HepG2 (cell line): ENCODE results near the gene SFTPB. TPM values are rescaled to one million over a fixed set of nuclear protein-coding genes. Genes with fewer than 3 reads are reported as not detected.

Source experiments
- CEBPG ChIP-seq: IDR thresholded peaks from 2 replicates; pipeline ENCODE4 v1.6.1; 2016
- EHMT2 ChIP-seq: fragments of 200-600 bp; sonication (generic); IDR thresholded peaks from 2 replicates; pipeline ENCODE4 v1.7.0; 2017; ENCODE audit warnings: antibody characterized with exemption, low read depth, low read length, borderline replicate concordance
- HNRNPL ChIP-seq: fragments of 200-400 bp; formaldehyde crosslinking; IDR thresholded peaks from 2 replicates; pipeline ENCODE4 v1.6.1; 2017; ENCODE audit warnings: mild to moderate bottlenecking, low read depth, low read length
- POLR2G ChIP-seq: fragments of 200-400 bp; formaldehyde crosslinking; IDR thresholded peaks from 2 replicates; pipeline ENCODE4 v1.6.1; 2018; ENCODE audit warnings: mild to moderate bottlenecking, low read depth, low read length, moderate library complexity
- RAD21 ChIP-seq: fragments of 450-650 bp; formaldehyde crosslinking; IDR thresholded peaks from 2 replicates; pipeline ENCODE4 v1.5.0; 2020; ENCODE audit warnings: mild to moderate bottlenecking
- RFXAP ChIP-seq: sonication (generic); formaldehyde crosslinking; IDR thresholded peaks from 2 replicates; pipeline ENCODE4 v1.4.0; 2020; ENCODE audit warnings: missing genetic modification reagents, borderline replicate concordance
- SRSF4 ChIP-seq: fragments of 200-400 bp; formaldehyde crosslinking; IDR thresholded peaks from one replicate; pipeline ENCODE4 v1.6.1; 2018; ENCODE audit warnings: mild to moderate bottlenecking, low read depth, low read length, moderate library complexity; ENCODE audit not compliant: poor library complexity, severe bottlenecking
- THAP7 ChIP-seq: sonication (generic); formaldehyde crosslinking; IDR thresholded peaks from 2 replicates; pipeline ENCODE4 v1.8.1; 2023; ENCODE audit warnings: mild to moderate bottlenecking, missing genetic modification reagents
- ZFP91 ChIP-seq: sonication (generic); formaldehyde crosslinking; IDR thresholded peaks from 2 replicates; pipeline ENCODE4 v1.9.0; 2022; ENCODE audit warnings: missing genetic modification reagents, mild to moderate bottlenecking, borderline replicate concordance
- ZFYVE20 ChIP-seq: sonication (generic); formaldehyde crosslinking; IDR thresholded peaks from 2 replicates; pipeline ENCODE4 v1.8.0; 2023; ENCODE audit warnings: low read depth, mild to moderate bottlenecking, moderate library complexity, missing genetic modification reagents, borderline replicate concordance
- ZHX2 ChIP-seq, 2 experiments: sonication (generic) in 1 of 2; formaldehyde crosslinking in 1 of 2; IDR thresholded peaks; 2 replicates each; pipeline versions ENCODE4 v1.6.1 to v1.9.0; 2014 to 2022; ENCODE audit warnings: antibody characterized with exemption in 1 of 2, borderline replicate concordance in 1 of 2, inconsistent platforms in 1 of 2, low read depth in 1 of 2, missing genetic modification reagents in 1 of 2
- ZNF501 ChIP-seq: sonication (generic); formaldehyde crosslinking; IDR thresholded peaks from 2 replicates; pipeline ENCODE4 v1.5.1; 2020; ENCODE audit warnings: mild to moderate bottlenecking, moderate library complexity, missing genetic modification reagents
- ZNF512 ChIP-seq: sonication (generic); formaldehyde crosslinking; IDR thresholded peaks from 2 replicates; pipeline ENCODE4 v1.4.0; 2020; ENCODE audit warnings: mild to moderate bottlenecking, missing genetic modification reagents
- ZNF597 ChIP-seq: sonication (generic); formaldehyde crosslinking; IDR thresholded peaks from 2 replicates; pipeline ENCODE4 v1.5.0; 2020; ENCODE audit warnings: missing genetic modification reagents
- ZNF644 ChIP-seq: IDR thresholded peaks from 2 replicates; pipeline ENCODE4 v1.6.1; 2016; ENCODE audit warnings: low read depth
- ZNF879 ChIP-seq: sonication (generic); formaldehyde crosslinking; IDR thresholded peaks from 2 replicates; pipeline ENCODE4 v1.8.1; 2023; ENCODE audit warnings: missing genetic modification reagents
- ZSCAN30 ChIP-seq: sonication (generic); formaldehyde crosslinking; IDR thresholded peaks from 2 replicates; pipeline ENCODE4 v1.5.0; 2020; ENCODE audit warnings: mild to moderate bottlenecking, missing genetic modification reagents
- polyA plus RNA-seq, 8 experiments: library from polyadenylated mRNA; depleted of rRNA in 3 of 8; stranded (reverse) in 7 of 8; unstranded in 1 of 8; fragments of >200 nt; fragmentation: Illumina TruSeq in 4 of 8; extraction: Trizol in 4 of 8; gene quantifications; 2 replicates each; pipeline versions ENCODE4 v1.2.1 to v1.2.3, GENCODE V29; 2011 to 2016; ENCODE audit warnings: low read depth in 4 of 8, missing spikeins in 1 of 8, mixed read lengths in 1 of 8; ENCODE audit not compliant: insufficient read depth in 1 of 8
- total RNA-seq, 5 experiments: library from RNA; depleted of rRNA; stranded (reverse); fragments of >200 nt; fragmentation: Illumina TruSeq; extraction: Trizol; gene quantifications; 2 replicates each; pipeline ENCODE4 v1.2.3, GENCODE V29; 2016; ENCODE audit warnings: low read depth in 1 of 5

Gene SFTPB
- total and polyA plus RNA-seq, 2 of the 13 experiments (the other 11 are each of a cell fraction or from before 2014, with no cell fraction given) = not detected

- TF ChIP-seq ZFP91 (CRISPR knock-in tag) = peak; percentile 19
- no peak for TF ChIP-seq ZNF644 (CRISPR knock-in tag)
- no peak for TF ChIP-seq POLR2G
- peak; percentile 14; the same call in 1 of the 2 replicates for TF ChIP-seq RFXAP
- no peak for TF ChIP-seq ZNF501 (CRISPR knock-in tag)
- TF ChIP-seq ZNF879 (CRISPR knock-in tag) = no peak
- no peak for TF ChIP-seq EHMT2
- no peak for TF ChIP-seq ZSCAN30 (CRISPR knock-in tag)
- no peak for TF ChIP-seq ZNF597
- TF ChIP-seq ZHX2 (IDR thresholded peaks at IDR 0.05; ENCODE audit: low read depth) = no peak
- no peak for TF ChIP-seq ZHX2 (CRISPR knock-in tag; IDR thresholded peaks at IDR 0.05; ENCODE audit: borderline replicate concordance)
- peak; percentile 46 for TF ChIP-seq CEBPG (CRISPR knock-in tag)
- TF ChIP-seq ZFYVE20 (CRISPR knock-in tag) = no peak
- no peak for TF ChIP-seq THAP7 (CRISPR knock-in tag)
- no peak for TF ChIP-seq SRSF4
- 0 out of 2 replicates have a peak, but pooled peaks have one; percentile 52 for TF ChIP-seq HNRNPL
- no peak for TF ChIP-seq ZNF512 (CRISPR knock-in tag)
- peak; percentile 84 for TF ChIP-seq RAD21
These were observed 11.0 kb upstream of the SFTPB start (continued) for GRCh38 chr2:85678794-85679672.
